Gastrocnemius medialis (tissue), 4 donors: ENCODE data around the gene DNAH17. TPM values are rescaled to one million over a fixed set of nuclear protein-coding genes. Genes with fewer than 3 reads are reported as not detected.

Experiments
- ATAC-seq, 2 donors: fragments of 150-250 bp; one replicate each; pipeline ENCODE4 v1.9.1; 2016
- DNase-seq, 2 donors: peaks; one replicate each; pipeline ENCODE4 v3.0.0-alpha.2; 2019
- H3K27ac ChIP-seq, 4 donors: fragments of 200-600 bp; sonication (generic); 1 replicate in 1 of 4; 2 replicates in 3 of 4; pipeline ENCODE4 v1.5.1; 2016 to 2018; ENCODE audit warnings: mild to moderate bottlenecking in 2 of 4, moderate library complexity in 1 of 4
- H3K27me3 ChIP-seq, 3 donors: fragments of 200-600 bp; sonication (generic) in 2 of 3; 1 replicate in 1 of 3; 2 replicates in 2 of 3; pipeline versions ENCODE4 v1.5.1 to v1.6.0; 2016 to 2019; ENCODE audit warnings: mild to moderate bottlenecking in 1 of 3, moderate library complexity in 1 of 3
- H3K36me3 ChIP-seq, 2 donors: fragments of 200-600 bp; sonication (generic) in 1 of 2; one replicate each; pipeline ENCODE4 v1.5.1; 2017 to 2018
- H3K4me1 ChIP-seq, 2 donors: fragments of 200-600 bp; sonication (generic) in 1 of 2; one replicate each; pipeline ENCODE4 v1.5.1; 2016 to 2017; ENCODE audit warnings: mild to moderate bottlenecking in 2 of 2
- H3K4me3 ChIP-seq, 4 donors: fragments of 200-600 bp; sonication (generic) in 3 of 4; 1 replicate in 1 of 4; 2 replicates in 3 of 4; pipeline ENCODE4 v1.5.1; 2016 to 2019; ENCODE audit warnings: mild to moderate bottlenecking in 2 of 4
- H3K9me3 ChIP-seq, 3 donors: fragments of 200-600 bp; sonication (generic) in 2 of 3; 1 replicate in 1 of 3; 2 replicates in 2 of 3; pipeline ENCODE4 v1.5.1; 2016 to 2019
- POLR2A ChIP-seq, 2 donors: fragments of 450-650 bp; IDR thresholded peaks; one replicate each; pipeline ENCODE4 v1.6.1; 2017; ENCODE audit warnings: antibody characterized with exemption in 2 of 2, mild to moderate bottlenecking in 2 of 2, moderate library complexity in 2 of 2
- in situ Hi-C, 4 donors: fragments of 200-750 bp; cut with MboI; loops; one replicate each; pipeline versions ENCODE4 v1.15.0 to v1.8.0; 2017; ENCODE audit warnings: low sequenced_read_pairs in 4 of 4
- intact Hi-C: fragments of 100-400 bp; cut with DNase I; formaldehyde crosslinking; loops from one replicate; pipeline ENCODE4 v1.15.1; 2023; ENCODE audit warnings: low total_unique reads
- total RNA-seq, 4 donors: library from RNA; depleted of rRNA; stranded (reverse); fragments of >200 nt; gene quantifications; one replicate each; pipeline versions ENCODE4 v1.1.0 to v1.2.3, GENCODE V29; 2016
- TF ChIP-seq, protein P1 (sequence below), 5 experiments: fragments of 450-650 bp in 3 of 5; fragments of 200-600 bp in 2 of 5; sonication (generic) in 2 of 5; IDR thresholded peaks in 4 of 5; conservative IDR thresholded peaks in 1 of 5; 1 replicate in 4 of 5; 2 replicates in 1 of 5; pipeline ENCODE4 v1.5.1; 2016 to 2019; ENCODE audit warnings: antibody characterized with exemption in 5 of 5, mild to moderate bottlenecking in 3 of 5, moderate library complexity in 3 of 5

DNAH17 gene
- total RNA-seq, 4 donors from 2014 or later = 0.56 TPM; not detected in 3

DNA sequence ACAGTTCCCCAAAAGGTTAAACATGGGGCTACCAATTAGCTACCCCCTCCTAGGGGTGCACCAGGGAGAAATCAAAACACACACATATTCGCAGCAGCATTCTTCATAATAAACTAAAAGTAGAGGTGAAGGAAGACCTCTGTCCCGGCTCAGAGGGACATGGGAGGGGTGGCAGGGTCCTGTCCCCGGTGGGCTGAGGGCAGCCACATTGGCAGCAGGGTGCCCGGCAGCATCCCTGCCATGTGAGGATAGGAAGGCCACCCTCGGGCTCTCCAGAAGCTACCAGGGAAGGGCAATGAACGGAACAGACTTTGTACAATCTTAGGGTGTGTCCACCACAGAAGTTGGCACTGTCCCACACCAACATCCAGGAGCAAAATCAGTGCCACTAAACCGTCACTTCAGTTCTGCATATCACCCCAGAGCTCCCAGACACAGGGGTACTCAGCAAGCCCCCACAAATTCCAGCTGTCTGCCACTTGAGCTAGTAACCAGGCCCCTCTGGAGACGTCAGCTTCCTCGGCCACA is 3.1 kb upstream of the DNAH17 start:
- no peaks in the 10 kb centered on the region for H3K4me1 ChIP-seq
- no peaks in the 10 kb centered on the region for H3K9me3 ChIP-seq
- H3K36me3 ChIP-seq = no peaks in the 10 kb centered on the region
- peaks cover 0 to 3% (median 0%) of the 10 kb centered on the region in 3 donors for H3K27me3 ChIP-seq
- no peak overlapping the region for H3K27ac ChIP-seq
- no peak for TF ChIP-seq POLR2A (IDR thresholded peaks at IDR 0.05)
- TF ChIP-seq, protein P1, sequence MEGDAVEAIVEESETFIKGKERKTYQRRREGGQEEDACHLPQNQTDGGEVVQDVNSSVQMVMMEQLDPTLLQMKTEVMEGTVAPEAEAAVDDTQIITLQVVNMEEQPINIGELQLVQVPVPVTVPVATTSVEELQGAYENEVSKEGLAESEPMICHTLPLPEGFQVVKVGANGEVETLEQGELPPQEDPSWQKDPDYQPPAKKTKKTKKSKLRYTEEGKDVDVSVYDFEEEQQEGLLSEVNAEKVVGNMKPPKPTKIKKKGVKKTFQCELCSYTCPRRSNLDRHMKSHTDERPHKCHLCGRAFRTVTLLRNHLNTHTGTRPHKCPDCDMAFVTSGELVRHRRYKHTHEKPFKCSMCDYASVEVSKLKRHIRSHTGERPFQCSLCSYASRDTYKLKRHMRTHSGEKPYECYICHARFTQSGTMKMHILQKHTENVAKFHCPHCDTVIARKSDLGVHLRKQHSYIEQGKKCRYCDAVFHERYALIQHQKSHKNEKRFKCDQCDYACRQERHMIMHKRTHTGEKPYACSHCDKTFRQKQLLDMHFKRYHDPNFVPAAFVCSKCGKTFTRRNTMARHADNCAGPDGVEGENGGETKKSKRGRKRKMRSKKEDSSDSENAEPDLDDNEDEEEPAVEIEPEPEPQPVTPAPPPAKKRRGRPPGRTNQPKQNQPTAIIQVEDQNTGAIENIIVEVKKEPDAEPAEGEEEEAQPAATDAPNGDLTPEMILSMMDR (IDR thresholded peaks at IDR 0.05 in 4 of 5, conservative IDR thresholded peaks at IDR 0.05 in 1 of 5) = no peak
- ATAC-seq = no peak
- in situ Hi-C loops (no loop called here), intact Hi-C loops (no loop called here)
- no peak overlapping the region for H3K4me3 ChIP-seq
- no peak for DNase-seq

DNA sequence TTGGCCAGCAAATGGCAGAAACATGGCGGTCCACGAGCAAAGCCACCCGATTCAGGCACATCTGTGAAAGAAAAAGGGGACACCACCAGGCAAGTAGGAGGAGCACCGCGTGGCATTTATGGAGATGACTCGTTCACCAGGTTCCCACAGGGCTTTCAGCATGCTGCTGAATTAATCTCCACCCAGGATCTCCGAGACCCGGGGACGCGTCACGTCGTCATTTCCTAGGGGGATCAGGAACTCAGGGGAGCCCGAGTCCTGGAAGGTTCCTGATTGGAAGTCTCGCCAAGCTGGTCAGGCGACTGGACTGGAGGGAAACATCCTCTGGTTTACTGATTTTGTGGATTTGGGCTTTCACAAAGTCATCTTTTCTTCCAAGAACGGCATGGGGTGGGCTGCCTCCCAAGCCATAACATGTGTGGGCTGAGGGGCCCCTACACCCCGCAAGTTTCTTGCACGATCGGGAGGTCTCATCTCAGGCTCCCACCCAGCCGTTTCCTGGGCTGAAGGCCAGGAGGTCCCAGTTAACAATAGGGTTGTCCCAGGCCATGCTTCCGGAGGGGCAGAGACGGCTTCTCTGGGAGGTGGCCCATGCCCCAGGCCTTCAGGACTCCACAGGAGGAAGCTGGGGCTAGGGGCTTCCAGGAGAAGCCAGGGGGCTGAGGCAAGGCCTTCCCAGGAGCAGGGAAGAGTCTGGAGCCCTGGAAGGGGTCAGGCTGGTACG is 645 bp downstream of the DNAH17 start:
- Histone ChIP-seq H3K4me1 (no peaks in the 10 kb centered on the region), H3K9me3 (no peaks in the 10 kb centered on the region), H3K36me3 (no peaks in the 10 kb centered on the region), H3K4me3 (no peak overlapping the region), H3K27me3 (no peaks in the 10 kb centered on the region), H3K27ac (peak overlapping the region in 2 of 4 donors; percentile 13 to 47)
- intact Hi-C loops = no loop called here
- in situ Hi-C loops = no loop called here
- ATAC-seq = no peak
- no peak for DNase-seq
- TF ChIP-seq, protein P1 (IDR thresholded peaks at IDR 0.05 in 4 of 5, conservative IDR thresholded peaks at IDR 0.05 in 1 of 5) = no peak
- TF ChIP-seq POLR2A (IDR thresholded peaks at IDR 0.05) = no peak

- H3K36me3 ChIP-seq = no peaks in the 10 kb centered on the region
- no peaks in the 10 kb centered on the region for H3K27me3 ChIP-seq
- TF ChIP-seq, protein P1 (IDR thresholded peaks at IDR 0.05 in 4 of 5, conservative IDR thresholded peaks at IDR 0.05 in 1 of 5) = no peak
- TF ChIP-seq POLR2A (IDR thresholded peaks at IDR 0.05) = no peak
- no peaks in the 10 kb centered on the region for H3K4me1 ChIP-seq
- in situ Hi-C loops (no loop called here), intact Hi-C loops (no loop called here)
- no peak for DNase-seq
- no peak overlapping the region for H3K4me3 ChIP-seq
- no peaks in the 10 kb centered on the region for H3K9me3 ChIP-seq
- no peak for ATAC-seq
- H3K27ac ChIP-seq = no peak overlapping the region
Measured at GRCh38 chr17:78575899-78576298, 1.3 kb downstream of the DNAH17 start.

- no peak overlapping the region for H3K27ac ChIP-seq
- no peak for TF ChIP-seq POLR2A (IDR thresholded peaks at IDR 0.05)
- TF ChIP-seq, protein P1 (IDR thresholded peaks at IDR 0.05 in 4 of 5, conservative IDR thresholded peaks at IDR 0.05 in 1 of 5) = no peak
- DNase-seq (no peak), ATAC-seq (no peak)
- no peaks in the 10 kb centered on the region for H3K27me3 ChIP-seq
- in situ Hi-C loops (no loop called here), intact Hi-C loops (no loop called here)
- H3K4me1 ChIP-seq = no peaks in the 10 kb centered on the region
- no peaks in the 10 kb centered on the region for H3K9me3 ChIP-seq
- H3K36me3 ChIP-seq = no peaks in the 10 kb centered on the region
- no peak overlapping the region for H3K4me3 ChIP-seq
Measured at GRCh38 chr17:78575340-78575739, 1.9 kb downstream of the DNAH17 start.
